DMS153 (cell line): Measurements from ENCODE around the gene EXOC1L.

Experiments used
- DNase-seq: peaks from one replicate; lab custom pipeline; 2025; lab: John Stamatoyannopoulos, UW

Gene EXOC1L, protein sequence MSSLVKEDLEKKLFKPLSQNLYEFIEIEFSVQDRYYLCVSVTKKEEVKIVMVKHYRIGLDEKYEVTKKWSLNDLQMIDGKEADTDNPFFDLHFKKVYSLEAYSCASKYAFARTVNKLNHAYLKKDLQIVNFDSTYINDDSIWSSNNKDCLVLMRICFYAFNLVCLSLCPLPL

DNA sequence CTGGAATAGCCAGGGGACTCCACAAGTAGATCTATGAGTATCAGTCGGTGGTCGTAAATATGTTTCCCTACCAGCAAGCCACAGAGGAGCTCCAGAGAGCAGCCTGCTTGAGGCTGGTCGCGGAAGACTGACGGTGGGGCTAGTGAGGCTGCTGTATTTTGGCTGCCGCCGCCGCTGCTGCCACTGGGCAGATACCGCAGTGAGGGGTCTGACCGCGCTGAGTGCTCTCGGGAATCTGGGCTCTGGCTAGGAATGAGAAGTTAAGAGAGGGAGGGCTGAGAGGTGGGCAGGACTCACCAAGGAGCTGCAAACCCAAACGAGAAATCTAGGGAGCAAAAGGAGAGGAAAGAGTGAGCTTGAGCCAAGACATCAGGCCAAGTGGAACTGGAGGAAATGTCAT lies at the start of gene EXOC1L:
TSS of gene EXOC1L (plus strand) at position 157 of the 400 bp plus-strand sequence. CDS start at position 394, 237 bp downstream.
- no peak for DNase-seq

DNA sequence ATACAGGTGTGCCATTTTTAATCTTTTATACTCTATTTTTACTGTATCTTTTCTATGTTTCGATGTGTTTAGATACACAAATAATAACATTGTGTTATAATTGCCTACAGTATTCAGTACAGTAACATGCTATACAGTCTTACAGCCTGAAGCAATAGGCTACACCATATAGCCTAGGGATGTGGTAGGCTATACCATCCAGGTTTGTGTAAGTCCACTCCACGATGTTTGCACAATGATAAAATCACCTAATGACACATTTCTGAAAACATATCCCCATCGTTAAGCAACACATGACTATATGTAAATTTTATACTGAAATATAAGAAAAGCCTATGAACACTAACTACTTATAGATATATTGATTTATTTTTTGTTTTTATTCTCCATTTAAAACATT lies 48.9 kb upstream of the EXOC1L start:
- no peak for DNase-seq

DNA sequence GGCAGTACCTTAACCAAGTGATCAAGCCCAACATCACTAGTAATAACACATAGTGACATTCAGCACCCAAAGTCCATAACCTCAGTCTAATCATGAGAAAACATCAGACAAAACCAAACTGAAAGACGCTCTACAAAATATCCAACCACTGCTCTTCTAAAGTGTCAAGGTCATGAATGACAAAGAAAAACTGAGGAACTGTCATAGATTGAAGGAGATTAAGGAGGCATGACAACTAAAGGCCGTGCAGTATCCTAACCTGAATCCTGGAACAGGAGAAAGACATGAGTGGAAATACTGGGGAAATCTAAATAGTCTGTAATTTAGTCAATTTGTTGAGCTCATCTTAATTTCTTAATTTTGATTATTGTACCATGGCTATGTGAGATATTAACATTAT lies 38.2 kb upstream of the EXOC1L start:
- no peak for DNase-seq

DNA sequence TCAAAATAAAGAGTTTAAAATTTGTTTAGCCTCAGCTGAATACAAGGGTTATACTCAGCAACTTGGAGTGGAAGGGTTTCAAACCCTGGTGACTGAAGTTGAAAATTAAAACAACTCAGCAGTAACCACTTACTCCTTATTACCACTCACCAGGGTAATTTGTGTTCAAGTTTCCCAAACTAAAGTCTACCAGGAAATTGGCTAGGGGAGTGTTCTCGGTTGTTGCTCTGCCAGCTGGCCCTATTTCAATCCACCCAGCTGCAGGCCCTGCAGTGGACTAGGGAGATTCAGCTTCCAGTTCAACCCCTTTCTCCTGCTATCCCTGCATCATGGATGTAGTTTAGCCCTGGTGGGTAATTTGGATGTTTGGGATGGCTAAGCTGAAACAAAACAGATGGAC lies 37.8 kb upstream of the EXOC1L start:
- no peak for DNase-seq

DNA sequence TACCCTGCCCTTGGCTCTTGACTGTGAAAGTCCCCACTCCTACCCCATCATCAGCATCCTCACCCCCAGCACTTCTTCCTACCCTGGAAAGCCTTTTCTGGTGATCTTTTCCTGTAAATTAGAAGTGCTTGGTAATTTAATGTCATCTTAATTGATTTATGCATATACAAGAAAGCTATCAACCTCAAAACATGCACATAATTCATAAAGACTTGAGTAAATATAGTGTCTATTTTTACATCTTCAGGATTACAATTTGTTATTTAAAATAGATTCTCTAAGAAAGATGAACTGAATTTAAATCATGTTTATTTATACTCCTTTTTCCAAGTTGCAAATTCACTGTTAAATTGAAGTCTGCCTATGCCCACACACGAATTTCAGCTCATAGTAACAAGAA lies 36.0 kb upstream of the EXOC1L start:
- no peak for DNase-seq

DNA sequence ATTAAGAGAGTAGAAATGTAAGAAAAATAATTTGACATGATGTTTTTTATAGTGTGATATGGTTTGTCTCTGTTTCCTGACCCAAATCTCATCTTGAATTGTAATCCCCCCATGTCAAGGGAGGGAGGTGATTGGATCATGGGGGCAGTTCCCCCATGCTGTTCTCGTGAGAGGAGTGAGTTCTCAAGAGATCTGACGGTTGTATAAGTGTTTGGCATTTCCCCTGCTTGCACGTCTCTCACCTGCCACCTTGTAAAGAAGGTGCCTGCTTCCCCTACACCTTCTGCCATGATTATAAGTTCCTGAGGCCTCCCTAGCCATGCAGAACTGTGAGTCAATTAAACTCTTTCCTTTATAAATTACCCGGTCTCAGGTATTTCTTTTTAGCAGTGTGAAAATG lies 34.8 kb upstream of the EXOC1L start:
- DNase-seq: no peak

DNA sequence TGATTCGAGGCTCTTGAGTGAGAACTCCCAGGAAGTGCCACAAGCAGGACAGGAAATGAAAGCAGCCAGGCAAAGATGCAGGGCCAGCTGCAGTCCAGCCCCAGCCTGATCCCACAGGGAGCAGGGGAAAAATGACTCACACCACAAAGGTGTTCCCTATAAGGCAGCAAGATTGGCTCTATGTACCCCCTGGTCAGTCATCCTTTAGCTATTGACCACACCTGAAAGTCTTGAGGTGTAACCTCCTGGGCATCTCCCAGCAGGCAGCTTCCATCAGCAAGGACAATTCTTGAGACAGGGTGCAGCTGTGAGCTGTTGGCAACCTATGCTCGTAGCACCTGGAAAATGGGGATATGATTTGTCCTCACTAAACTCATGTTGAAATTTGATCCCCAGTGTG lies 27.9 kb upstream of the EXOC1L start:
- no peak for DNase-seq

DNA sequence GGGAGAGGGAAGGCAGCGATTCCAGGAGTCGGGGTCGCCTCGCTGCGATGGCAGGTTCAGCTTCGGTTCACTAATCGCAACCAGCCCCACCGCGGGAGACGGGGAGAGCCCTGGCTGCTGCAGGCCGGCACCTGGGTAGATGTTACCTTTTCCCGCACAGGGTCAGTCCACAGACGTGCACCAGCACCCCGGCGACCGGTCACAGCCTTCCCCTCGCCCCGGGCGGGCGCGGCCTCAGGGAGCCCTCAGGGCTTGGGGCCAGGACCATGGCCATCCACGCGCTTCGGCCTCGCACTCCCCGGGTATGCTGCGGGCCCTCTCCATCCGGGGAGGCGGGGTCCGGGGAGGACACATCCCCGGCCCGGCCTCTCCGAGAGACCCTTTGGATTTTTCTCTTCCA lies 26.1 kb upstream of the EXOC1L start:
- no peak for DNase-seq

DNA sequence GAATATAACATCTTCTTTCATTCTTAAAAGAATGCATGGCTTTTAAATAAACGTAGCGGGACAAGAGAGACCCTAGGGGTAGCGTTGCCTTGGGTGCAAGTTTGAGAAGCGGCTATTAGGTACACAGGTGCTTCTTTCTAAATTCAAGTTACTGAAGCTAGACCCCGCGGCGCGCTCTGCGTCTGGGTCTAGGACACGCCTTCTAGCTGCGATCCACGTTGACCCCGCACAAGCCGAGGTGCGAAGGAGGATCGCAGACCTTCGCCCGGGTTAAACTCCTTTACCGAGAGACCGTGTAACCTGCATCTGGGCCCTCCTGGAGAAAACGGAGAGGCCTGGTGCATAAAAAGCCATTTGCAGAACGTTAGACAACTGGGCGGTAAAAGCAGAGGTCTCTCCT lies 25.5 kb upstream of the EXOC1L start:
- DNase-seq: no peak

DNA sequence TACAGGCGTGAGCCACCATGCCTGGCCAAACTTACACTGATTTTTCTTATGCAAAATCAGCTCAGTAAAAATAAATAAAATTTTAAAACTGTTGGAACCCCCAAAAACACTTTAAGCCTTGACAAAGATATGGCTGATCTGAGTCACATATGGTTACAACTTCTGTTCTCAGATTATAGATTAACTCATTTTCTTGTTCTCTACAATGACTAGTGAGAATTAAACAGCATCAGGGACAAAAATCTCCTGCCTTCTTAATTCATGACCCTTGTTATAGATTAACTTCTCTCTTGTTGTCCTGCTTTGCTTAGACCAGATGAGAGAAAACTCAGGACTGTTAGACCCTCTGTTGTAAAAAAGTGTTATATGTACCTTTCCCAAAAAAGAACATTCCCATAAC lies 24.2 kb upstream of the EXOC1L start:
- no peak for DNase-seq

DNA sequence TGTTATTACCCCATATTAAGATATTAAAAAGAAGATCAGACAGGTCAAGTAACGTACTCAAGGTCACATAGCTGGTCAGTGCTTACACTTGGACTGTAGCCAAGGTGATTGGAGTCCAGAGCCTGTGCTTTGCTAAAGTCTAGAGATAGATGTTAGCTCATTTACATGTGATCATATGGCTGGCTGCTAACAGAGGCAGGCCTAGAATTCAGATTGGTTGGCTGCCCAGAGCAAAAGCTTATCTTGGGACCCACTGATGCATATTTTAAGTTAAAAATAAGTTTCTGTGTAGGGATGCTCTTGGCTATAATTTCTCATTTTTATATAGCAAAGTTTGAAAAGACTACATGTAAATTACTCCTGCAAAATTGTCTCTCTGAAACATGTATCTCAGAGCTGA lies 18.1 kb upstream of the EXOC1L start:
- DNase-seq: no peak

DNA sequence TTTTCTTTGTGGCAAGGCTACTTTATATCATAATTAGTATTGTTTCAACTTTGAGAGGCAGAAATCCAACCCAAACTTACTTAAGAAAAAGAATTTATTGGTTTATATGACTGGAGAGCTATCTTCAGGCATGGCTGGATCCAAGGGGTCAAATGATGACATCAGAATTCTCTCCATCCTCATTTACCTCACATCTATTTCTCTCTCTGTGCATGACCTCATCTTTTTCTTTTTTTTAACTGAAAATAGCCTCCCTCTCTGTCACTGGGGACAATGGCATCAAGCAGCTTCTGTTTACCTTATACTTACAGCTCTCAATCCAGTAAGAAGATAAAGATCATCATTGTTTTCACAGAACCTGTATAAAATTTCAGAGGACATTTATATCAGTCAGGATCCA lies 12.0 kb upstream of the EXOC1L start:
- DNase-seq: no peak

DNA sequence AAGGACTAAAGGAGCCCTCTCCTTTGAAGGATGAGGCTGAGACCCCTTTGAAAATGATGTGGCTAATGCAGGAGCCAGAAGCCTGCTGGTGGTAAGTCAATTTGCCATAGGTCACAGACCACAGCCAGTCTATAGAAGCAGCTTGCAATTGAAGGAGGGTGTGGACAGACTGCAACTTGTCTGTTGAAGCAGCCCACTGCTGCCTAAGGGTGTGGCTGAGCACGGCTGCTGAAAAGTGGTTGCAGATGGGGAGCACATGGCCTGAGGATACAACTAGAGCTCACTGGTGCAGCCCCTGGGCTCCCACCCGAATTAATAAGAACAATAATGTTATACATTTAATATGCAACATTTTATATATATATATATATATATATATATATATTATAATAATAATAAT lies 11.4 kb upstream of the EXOC1L start:
- DNase-seq: peak; percentile 13

DNA sequence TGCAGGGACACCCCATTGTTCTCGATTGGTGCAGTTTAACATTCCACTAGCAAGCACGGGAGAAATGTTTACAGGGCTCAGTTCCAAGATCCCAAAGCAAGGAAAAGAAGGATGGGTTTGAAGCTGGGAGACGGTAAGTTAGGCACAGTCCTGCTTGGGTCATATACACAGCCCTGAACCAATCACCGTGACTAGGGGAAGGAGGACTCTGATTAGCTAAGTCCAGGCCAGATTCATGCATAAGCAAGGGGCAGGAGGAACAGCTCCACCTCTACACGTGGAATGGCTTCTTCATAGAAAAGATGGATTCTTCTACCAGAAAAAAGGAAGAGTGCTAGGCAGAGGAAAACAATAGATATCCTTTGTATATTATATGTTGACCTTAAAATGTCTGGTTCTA lies 11.0 kb upstream of the EXOC1L start:
- DNase-seq: no peak

DNA sequence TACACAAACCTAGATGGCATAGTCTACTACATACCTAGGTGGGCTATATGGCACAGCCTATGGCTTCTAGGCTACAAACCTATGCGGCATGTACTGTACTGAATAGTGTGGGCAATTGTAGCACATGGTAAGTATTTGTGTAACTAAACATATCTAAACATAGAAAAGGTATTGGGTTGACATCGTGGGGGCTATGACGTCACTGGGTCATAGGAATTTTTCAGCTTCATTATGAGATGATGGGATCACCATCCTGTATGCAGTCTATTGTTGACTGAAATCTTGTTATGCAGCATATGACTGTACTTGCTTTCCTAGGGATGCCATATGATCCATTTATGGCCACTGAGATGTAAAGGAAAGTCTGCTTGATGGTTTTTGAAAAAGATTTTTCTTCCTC lies 1.9 kb upstream of the EXOC1L start:
- no peak for DNase-seq

DNA sequence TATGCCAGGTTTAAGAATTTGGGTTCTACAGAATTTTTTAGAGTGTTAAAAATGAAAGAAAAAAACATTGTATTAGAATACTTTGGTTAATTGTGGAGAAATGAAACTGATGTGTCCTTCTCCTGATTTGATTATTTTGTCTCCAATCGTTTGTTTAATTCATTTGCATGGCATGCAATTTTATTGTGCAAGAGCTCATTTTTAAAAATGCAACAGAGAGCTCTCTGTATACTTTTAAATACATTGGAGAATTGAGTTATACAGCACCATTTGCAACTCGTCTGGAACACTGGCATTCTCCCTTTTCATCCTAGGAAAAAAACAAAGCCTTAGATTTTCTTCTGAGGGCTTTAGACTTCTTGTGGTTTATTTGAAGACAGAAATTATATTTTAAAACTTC lies 689 bp downstream of the EXOC1L start:
- no peak for DNase-seq

DNA sequence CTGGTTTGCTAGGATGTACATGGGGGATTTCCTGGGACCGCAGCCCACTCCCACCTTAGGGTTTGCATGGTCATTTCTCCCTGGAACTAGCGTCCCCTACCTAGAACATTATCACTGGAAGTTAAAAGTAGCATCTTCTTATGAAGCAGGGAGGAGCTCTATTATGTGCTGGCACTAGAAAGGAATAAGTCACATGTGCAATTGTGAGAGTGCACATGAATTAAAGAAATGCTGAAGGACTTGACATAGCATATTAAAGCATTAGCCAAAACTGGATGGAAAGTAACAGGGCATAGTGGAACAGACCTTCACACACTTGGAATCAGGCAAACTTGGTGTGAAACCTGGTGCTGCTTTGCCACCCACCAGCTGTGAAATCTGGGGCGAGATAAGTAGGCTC lies 2.7 kb downstream of the EXOC1L start:
- DNase-seq: no peak

DNA sequence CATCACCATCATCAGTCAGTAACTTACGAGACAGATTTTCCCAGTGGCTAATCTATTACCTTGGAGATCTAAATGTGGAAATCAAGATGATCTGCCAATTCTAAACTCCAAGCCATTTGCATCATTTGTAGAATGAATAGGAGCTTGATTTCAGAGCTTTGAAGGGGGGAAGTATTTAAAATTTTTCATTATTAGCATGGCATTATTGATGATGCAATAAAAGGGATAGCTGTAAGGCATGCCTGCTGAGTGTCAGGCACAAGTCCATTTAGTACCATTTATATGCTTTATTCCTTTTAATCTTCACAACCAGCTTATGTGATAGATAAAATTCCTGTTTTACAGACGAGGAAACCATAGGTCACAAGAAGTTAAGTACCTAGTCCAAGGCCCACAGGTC lies 5.3 kb downstream of the EXOC1L start:
- DNase-seq: no peak

DNA sequence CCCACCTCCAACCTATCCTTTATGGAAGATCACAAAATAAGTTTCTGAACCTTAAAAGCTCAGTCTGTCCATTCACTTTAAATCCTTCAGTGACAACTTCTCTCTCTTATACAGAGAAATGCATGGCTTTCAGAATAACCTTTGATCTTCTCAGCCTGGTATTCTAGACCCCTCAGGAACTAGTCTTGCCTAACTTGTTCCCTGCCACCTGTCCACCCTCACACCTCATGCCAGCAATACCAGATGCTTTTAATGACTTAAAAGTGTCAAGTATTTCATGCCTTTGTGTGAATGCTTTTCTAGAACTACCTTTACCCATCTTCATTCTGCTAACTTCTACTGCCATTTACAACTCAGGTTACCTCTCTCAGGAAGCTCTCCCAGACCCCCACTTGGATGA lies 7.4 kb downstream of the EXOC1L start:
- no peak for DNase-seq

DNA sequence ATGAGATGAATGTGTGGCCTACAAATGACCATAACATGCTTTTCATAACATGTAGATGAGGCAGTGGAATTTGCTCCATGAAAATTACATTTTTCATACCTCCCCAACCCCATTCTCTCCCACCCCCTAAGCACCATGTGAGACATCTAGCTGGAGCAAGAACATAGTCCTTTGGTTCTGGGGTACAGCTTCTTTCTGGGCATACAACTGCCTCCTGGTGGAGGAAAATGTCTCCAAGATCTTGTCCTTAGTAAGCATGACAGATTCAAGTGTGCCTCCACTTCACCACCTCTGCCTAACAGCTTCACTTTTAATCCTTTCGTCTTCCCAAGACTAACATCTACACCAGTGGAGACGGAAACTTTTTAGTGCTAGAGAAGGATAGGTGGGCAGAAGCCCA lies 8.0 kb downstream of the EXOC1L start:
- DNase-seq: no peak

DNA sequence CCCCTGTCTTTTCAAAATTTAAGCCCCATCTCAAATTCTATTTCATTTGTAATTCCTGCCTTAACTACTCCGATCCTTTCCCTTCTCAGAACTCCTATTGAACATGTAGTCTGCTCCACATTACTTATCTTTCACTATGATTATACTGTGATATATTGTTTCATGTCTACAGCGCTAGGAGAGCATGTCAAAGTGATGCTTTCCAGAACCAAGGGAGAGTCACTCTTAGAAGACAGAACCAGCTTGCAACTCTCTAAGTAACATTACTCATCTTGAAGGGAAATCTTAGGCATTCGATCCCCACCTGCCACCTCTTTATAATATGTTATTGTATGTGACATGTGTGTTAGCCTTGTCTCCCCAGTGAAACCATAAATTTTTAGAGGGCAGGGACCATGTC lies 10.5 kb downstream of the EXOC1L start:
- no peak for DNase-seq

DNA sequence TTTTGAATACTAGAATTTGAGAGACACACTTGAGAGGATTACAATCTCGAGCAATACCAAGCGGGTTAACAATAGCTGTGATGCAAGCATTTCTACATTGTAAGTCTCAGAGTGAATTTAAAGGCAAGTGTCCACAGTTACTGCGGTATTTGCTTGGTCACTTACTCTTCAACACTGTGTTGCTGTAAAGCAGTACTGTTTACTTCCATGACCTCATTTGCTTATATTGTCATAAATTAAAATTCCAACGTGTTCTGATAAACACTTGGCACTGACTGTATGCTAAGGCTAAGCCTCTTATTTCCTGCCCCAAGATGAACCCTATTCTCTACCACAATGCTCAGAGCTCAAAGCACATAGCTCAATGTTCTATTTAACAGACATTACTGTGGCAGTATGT lies 11.1 kb downstream of the EXOC1L start:
- no peak for DNase-seq

DNA sequence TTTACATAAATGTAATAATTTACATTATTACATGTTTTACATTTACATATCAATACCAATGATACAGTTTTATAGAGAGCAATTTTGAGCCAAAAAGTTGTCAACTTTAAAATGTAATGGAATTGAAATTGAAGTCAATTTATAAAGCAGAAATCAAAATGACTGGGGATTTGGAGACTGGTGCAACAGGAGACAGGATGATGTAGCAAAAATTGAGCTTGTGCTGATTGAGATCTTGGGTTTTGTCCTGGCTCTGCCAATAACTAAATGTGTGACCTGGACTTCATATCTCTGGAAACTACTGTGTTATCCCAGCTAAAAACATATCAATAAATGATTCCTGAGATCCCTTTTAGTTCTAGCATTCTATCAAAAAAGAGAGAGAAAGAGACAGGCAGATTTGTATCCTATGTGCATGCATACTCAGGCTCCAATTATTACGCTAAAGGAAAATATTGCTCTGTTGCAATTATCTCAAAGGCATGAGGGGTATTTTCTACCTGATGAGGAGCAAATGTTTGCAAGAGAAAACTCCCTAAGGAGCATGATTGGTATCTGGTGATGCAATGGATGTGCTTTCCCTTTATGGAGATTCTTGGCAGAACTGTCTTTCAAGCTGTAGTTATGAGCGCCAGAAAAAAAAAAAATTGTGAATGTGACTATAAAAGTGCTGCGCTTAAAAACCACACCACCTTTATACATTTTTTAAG lies 14.7 kb downstream of the EXOC1L start:
- DNase-seq: no peak

DNA sequence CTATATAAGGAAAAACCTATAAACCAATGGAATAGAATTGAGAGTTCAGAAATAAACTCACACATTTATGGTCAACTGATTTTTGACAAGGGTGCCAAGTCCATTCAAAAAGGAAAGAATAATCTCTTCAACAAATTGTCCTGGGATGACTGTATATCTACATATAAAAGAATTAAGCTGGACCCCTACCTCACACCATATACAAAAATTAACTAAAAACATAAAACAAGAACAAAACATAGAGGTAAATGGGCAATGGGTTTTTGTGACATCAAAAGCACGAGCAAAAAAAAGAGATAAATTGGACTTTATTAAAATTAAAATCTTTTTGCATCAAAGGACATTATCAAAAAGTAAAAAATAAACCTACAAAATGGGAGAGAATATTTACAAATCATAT lies 18.3 kb downstream of the EXOC1L start:
- no peak for DNase-seq
